ENCODE measurements around the gene P3H2.

GRCh38 chr3:189914799-189915198 is 205.9 kb downstream of the P3H2 start:
- TF ChIP-seq CTCF (conservative IDR thresholded peaks at IDR 0.05; ENCODE audit: low read depth in 2 of 2) (no peak), POLR2AphosphoS5 (IDR thresholded peaks at IDR 0.05; ENCODE audit: low read depth) (no peak), EZH2 (IDR thresholded peaks at IDR 0.05; ENCODE audit: low read depth, unreplicated experiment) (no peak), CREB1 (CRISPR knock-in tag; IDR thresholded peaks at IDR 0.05; ENCODE audit: low read depth) (no peak)

All from GM23338 (cell line).